ENCODE data around the gene AFF2.

DNA sequence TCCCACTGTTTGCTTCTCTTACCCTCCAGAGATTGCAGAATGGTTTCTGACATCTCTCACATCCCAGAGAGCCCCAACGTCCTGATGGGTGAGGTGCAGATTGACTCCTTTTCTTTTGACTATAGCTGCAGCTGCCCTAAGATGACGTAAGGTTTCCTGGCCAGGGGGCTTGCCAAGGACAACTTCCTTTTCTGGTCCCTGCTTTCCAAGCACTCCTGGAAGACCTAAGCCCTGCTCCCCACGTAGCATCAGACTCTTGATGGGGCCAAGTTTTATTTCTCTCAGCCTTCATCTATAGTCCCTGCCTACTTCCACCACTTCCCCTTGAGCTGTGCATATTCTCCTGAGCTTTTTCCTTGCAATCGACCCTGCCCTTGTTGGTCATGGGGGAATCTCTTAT, 507.0 kb downstream of the AFF2 start:
- TF ChIP-seq, protein P1, sequence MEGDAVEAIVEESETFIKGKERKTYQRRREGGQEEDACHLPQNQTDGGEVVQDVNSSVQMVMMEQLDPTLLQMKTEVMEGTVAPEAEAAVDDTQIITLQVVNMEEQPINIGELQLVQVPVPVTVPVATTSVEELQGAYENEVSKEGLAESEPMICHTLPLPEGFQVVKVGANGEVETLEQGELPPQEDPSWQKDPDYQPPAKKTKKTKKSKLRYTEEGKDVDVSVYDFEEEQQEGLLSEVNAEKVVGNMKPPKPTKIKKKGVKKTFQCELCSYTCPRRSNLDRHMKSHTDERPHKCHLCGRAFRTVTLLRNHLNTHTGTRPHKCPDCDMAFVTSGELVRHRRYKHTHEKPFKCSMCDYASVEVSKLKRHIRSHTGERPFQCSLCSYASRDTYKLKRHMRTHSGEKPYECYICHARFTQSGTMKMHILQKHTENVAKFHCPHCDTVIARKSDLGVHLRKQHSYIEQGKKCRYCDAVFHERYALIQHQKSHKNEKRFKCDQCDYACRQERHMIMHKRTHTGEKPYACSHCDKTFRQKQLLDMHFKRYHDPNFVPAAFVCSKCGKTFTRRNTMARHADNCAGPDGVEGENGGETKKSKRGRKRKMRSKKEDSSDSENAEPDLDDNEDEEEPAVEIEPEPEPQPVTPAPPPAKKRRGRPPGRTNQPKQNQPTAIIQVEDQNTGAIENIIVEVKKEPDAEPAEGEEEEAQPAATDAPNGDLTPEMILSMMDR (IDR thresholded peaks at IDR 0.05), result no peak
- TF ChIP-seq POLR2A (IDR thresholded peaks at IDR 0.05), result no peak
